GM13976 (cell line): ENCODE results near the gene ZNF778.

ENCODE experiments used
- DNase-seq: peaks from one replicate; pipeline ENCODE4 v3.0.0; 2012; ENCODE audit warnings: low spot score
- CTCF ChIP-seq: IDR thresholded peaks from 2 replicates; pipeline ENCODE4 v1.5.1; 2012; ENCODE audit warnings: borderline replicate concordance, mild to moderate bottlenecking; ENCODE audit not compliant: insufficient read depth; ENCODE audit errors: extremely low read depth, missing control alignments, control extremely low read depth
- in situ Hi-C: fragments of 300-500 bp; cut with MboI; formaldehyde crosslinking; loops from one replicate; pipeline ENCODE4 v1.12.0; 2022; ENCODE audit warnings: low sequenced_read_pairs, mixed read lengths, inconsistent platforms; ENCODE audit not compliant: unreplicated experiment

The ZNF778 gene

GRCh38 chr16:89275284-89275584 is 57.7 kb downstream of the ZNF778 start:
- in situ Hi-C loops: no loop called here
- no peak for DNase-seq
- TF ChIP-seq CTCF: no peak

- in situ Hi-C loops: no loop called here
- no peak for DNase-seq
- no peak for TF ChIP-seq CTCF
These were observed 58.6 kb downstream of the ZNF778 start for GRCh38 chr16:89275837-89276720.

- TF ChIP-seq CTCF: no peak
- no peak for DNase-seq
- in situ Hi-C loops: no loop called here
These were observed 59.5 kb downstream of the ZNF778 start for GRCh38 chr16:89277049-89277448.

- no peak for TF ChIP-seq CTCF
- DNase-seq: no peak
- in situ Hi-C loops: no loop called here
These were observed 60.3 kb downstream of the ZNF778 start for GRCh38 chr16:89277641-89278341.

- in situ Hi-C loops: no loop called here
- no peak for TF ChIP-seq CTCF
- no peak for DNase-seq
These were observed 61.1 kb downstream of the ZNF778 start for GRCh38 chr16:89278441-89279240.

- no peak for DNase-seq
- in situ Hi-C loops: no loop called here
- no peak for TF ChIP-seq CTCF
These were observed 62.4 kb downstream of the ZNF778 start for GRCh38 chr16:89279666-89280481.
